H1 (cell line): ENCODE measurements around the gene TFCP2L1. TPM values are rescaled to one million over a fixed set of nuclear protein-coding genes. Genes with fewer than 3 reads are reported as not detected.

Experiments
- CBX5 ChIP-seq: fragments of 300-800, 300-1000 bp; sonication (generic); IDR thresholded peaks from 2 replicates; pipeline ENCODE4 v1.7.1; 2016; ENCODE audit warnings: antibody characterized with exemption, low read length, low read depth
- CHD2 ChIP-seq: IDR thresholded peaks from 2 replicates; pipeline ENCODE4 v1.6.1; 2012; ENCODE audit warnings: low read length, improper control_type of control experiment
- CHD7 ChIP-seq: fragments of 300-600 bp; sonication (generic); IDR thresholded peaks from 2 replicates; pipeline ENCODE4 v1.7.1; 2012; ENCODE audit warnings: low read length, moderate library complexity, mild to moderate bottlenecking, inconsistent platforms; ENCODE audit not compliant: insufficient replicate concordance
- KDM5A ChIP-seq: fragments of 200-600 bp; IDR thresholded peaks from 2 replicates; pipeline ENCODE4 v1.7.1; 2012; ENCODE audit warnings: mild to moderate bottlenecking, low read length, inconsistent platforms, mixed read lengths
- SAP30 ChIP-seq: fragments of 300-600 bp; sonication (generic); IDR thresholded peaks from 2 replicates; pipeline ENCODE4 v1.7.1; 2012; ENCODE audit warnings: low read length, moderate library complexity, mild to moderate bottlenecking, inconsistent platforms; ENCODE audit not compliant: insufficient read depth, insufficient replicate concordance
- TAF1 ChIP-seq: IDR thresholded peaks from 2 replicates; pipeline ENCODE4 v1.6.1; 2011; ENCODE audit warnings: mild to moderate bottlenecking, low read depth, low read length
- polyA plus RNA-seq, 7 experiments: library from polyadenylated mRNA; depleted of rRNA in 3 of 7; stranded (reverse) in 5 of 7; unstranded in 2 of 7; fragments of >200 nt in 5 of 7; fragments of 200-250 nt in 2 of 7; gene quantifications; 1 replicate in 5 of 7; 2 replicates in 1 of 7; 4 replicates in 1 of 7; pipeline versions ENCODE4 v1.2.1 to v1.2.3, GENCODE V29; 2011 to 2013; ENCODE audit warnings: missing spikeins in 2 of 7, mixed read lengths in 2 of 7
- total RNA-seq: library from RNA; stranded (reverse); fragmentation: NEBNext Ultra II Directional; extraction: Animal tissue kit (Norgen Biotek cat#: 25700); gene quantifications from 2 replicates; pipeline ENCODE4 v1.2.1, GENCODE V29; 2021

TFCP2L1 gene
- total and polyA plus RNA-seq, 2 of the 8 experiments (the other 6 are each of a cell fraction or from before 2014, with no cell fraction given) = 1.5 to 3.8 TPM

- TF ChIP-seq CHD7 = no peak
- no peak for TF ChIP-seq CHD2
- no peak for TF ChIP-seq KDM5A
- no peak for TF ChIP-seq SAP30
- no peak for TF ChIP-seq TAF1
- no peak for TF ChIP-seq CBX5
Observed at GRCh38 chr2:121185111-121185510, 99.9 kb downstream of the TFCP2L1 start (continued).
